IPS DF 6.9 (cell line): ENCODE results near the gene EN2.

Source experiments
- DNase-seq: peaks from one replicate; pipeline ENCODE4 v3.0.0-alpha.2; 2013; ENCODE audit warnings: low read depth, low spot score
- H3K27ac ChIP-seq: one replicate; pipeline ENCODE4 v1.5.1; 2013; ENCODE audit warnings: low read length, control low read depth
- H3K27me3 ChIP-seq: 2 replicates; pipeline ENCODE4 v1.6.1; 2013; ENCODE audit warnings: mild to moderate bottlenecking, low read length; ENCODE audit not compliant: control insufficient read depth, insufficient read depth
- H3K36me3 ChIP-seq: 2 replicates; pipeline ENCODE4 v1.6.1; 2013; ENCODE audit warnings: low read length; ENCODE audit not compliant: control insufficient read depth, insufficient read depth
- H3K4me1 ChIP-seq: 2 replicates; pipeline ENCODE4 v1.6.1; 2013; ENCODE audit warnings: low read length; ENCODE audit not compliant: control insufficient read depth, insufficient read depth
- H3K4me3 ChIP-seq: 2 replicates; pipeline ENCODE4 v1.5.1; 2013; ENCODE audit warnings: mild to moderate bottlenecking, low read length
- H3K9me3 ChIP-seq: 2 replicates; pipeline ENCODE4 v1.6.1; 2013; ENCODE audit warnings: low read length, inconsistent platforms; ENCODE audit not compliant: control insufficient read depth, insufficient read depth
- WGBS: extraction: QIAGEN DNeasy Blood & Tissue Kit; methylation state at CpG from one replicate; pipeline ENCODE4 v1.1.7; 2013; ENCODE audit warnings: mixed read lengths, missing lambda C conversion rate; ENCODE audit not compliant: insufficient read length, insufficient coverage; 5-methylcytosine and 5-hydroxymethylcytosine counted together

EN2 gene

DNA sequence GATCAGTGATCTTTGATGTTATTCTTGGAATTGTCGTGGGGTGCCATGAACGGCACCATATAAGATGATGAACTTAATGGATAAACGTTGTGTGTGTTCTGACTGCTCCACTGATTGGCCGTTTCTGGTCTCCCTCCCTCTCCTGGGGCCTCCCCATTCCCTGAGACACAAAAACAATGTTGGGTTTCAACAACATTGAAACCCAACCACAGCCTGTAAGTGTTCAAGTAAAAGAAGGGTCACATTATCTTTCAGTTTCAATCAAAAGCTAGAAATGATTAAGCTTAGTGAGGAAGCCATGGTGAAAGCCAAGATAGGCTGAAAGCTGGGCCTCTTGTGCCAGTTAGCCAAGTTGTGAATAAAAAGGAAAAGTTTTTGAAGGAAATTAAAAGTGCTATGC lies 19.5 kb downstream of the EN2 start:
- 0 out of 2 replicates have a peak, but pooled peaks cover 2% of the 10 kb centered on the region for H3K4me1 ChIP-seq
- DNase-seq: no peak
- H3K9me3 ChIP-seq: no peaks in the 10 kb centered on the region
- H3K36me3 ChIP-seq: no peaks in the 10 kb centered on the region
- no peak overlapping the region for H3K27ac ChIP-seq
- peaks cover 40% of the 10 kb centered on the region for H3K27me3 ChIP-seq
- H3K4me3 ChIP-seq: no peak overlapping the region
- WGBS: no CpG with 5 or more reads among the region's 4 CpGs

DNA sequence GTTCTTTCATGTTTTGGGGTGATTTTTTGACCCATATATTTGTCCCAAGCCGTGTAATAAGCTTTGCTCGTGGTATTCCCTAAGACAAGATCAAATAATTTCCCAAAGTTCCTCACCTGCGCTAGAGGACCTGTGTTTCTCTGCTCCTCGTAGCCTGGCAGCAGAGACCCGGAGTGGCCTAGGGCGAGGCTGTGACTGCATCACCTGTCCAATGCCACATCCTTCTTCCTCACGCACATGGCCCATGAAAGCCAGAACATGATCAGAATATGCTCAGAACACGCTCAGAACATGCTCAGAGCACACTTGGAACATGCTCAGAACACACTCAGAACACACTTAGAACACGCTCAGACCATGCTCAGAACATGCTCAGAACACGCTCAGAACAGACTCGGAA lies 23.8 kb downstream of the EN2 start:
- Histone ChIP-seq H3K36me3 (no peaks in the 10 kb centered on the region), H3K4me3 (no peak overlapping the region), H3K9me3 (no peaks in the 10 kb centered on the region), H3K27ac (no peak overlapping the region), H3K27me3 (peaks cover 1% of the 10 kb centered on the region; the same call in 1 of the 2 replicates), H3K4me1 (peaks cover 2% of the 10 kb centered on the region; the same call in 1 of the 2 replicates)
- no CpG with 5 or more reads among the region's 11 CpGs for WGBS
- no peak for DNase-seq

DNA sequence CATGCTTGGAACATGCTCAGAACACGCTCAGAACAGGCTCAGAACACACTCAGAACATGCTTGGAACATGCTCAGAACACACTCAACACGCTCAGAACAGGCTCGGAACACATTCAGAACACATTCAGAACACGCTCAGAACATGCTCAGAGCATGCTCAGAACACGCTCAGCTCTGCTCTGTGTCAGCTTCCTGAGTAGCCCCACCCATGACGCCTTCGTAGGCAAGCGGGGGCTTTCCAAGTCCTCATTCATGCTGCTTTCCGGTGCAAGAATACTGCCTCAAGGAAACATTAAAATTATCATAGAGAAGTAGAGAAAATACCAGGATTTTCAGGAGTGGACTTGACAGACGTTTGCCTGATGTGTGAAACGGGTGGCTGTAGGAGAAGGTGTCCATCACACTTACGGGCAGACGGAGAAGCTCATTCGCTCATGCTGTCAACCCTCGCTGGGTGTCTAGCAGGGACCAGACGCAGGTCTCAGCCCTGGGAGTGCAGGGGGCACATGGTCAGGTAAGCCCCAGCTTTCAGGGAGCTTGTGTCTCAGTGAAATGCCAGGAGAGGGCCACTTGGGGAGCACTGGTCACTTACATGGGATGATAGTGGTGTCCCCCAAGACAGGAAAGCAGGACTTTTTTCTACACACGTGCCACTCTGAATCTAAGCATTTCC lies 24.7 kb downstream of the EN2 start:
- H3K4me3 ChIP-seq: no peak overlapping the region
- no CpG with 5 or more reads among the region's 17 CpGs for WGBS
- H3K9me3 ChIP-seq: no peaks in the 10 kb centered on the region
- H3K27me3 ChIP-seq: no peaks in the 10 kb centered on the region; the same call in 1 of the 2 replicates
- no peaks in the 10 kb centered on the region for H3K36me3 ChIP-seq
- H3K27ac ChIP-seq: no peak overlapping the region
- H3K4me1 ChIP-seq: peaks cover 2% of the 10 kb centered on the region; the same call in 1 of the 2 replicates
- no peak for DNase-seq

DNA sequence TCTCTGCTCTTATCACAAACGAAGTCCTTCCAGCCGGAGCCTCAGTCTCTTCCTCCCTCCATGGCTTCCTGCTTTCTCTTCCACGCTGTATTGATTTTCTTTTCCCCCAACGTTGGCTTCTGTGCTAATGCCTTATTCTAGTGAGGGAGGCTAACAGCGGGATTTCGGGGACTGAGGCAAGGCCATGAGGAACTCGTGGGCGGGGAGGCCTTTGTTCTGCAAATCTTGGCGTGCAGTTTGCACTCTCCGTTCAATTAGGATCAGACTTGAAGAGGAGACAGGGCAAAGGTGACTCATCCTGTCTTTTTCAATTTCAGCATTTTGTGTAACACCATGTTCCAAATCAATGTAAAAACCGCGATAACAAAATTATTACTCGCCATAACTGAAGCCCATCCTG lies 25.3 kb downstream of the EN2 start:
- Histone ChIP-seq H3K36me3 (no peaks in the 10 kb centered on the region), H3K4me1 (peaks cover 2% of the 10 kb centered on the region; the same call in 1 of the 2 replicates), H3K27ac (no peak overlapping the region), H3K27me3 (no peaks in the 10 kb centered on the region; the same call in 1 of the 2 replicates), H3K9me3 (no peaks in the 10 kb centered on the region), H3K4me3 (no peak overlapping the region)
- WGBS: no CpG with 5 or more reads among the region's 13 CpGs
- DNase-seq: no peak

DNA sequence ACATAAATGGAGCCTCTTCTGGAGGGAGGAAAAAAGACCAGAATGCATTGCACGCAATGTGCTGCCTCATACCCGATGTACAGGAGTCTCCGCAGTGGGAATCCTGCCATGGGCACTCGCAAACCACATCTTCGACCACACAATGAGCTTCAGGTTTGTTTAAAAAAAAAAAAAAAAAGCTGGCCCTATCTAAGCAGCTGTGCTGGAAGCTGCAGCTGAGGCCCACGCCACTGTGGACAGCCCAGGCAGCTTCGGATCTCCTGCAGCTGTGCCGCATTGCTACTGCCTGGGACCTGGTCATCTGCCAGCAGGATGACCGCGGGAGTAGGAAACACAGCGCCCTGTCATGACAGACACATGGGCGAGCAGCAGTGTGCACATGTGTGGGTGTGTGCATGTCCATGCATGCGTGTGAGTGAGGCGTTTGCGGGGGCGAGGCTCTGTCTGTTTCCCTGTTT lies 26.0 kb downstream of the EN2 start:
- no CpG with 5 or more reads among the region's 16 CpGs for WGBS
- peaks cover 3% of the 10 kb centered on the region; the same call in 1 of the 2 replicates for H3K27me3 ChIP-seq
- H3K9me3 ChIP-seq: no peaks in the 10 kb centered on the region
- DNase-seq: no peak
- no peaks in the 10 kb centered on the region for H3K36me3 ChIP-seq
- no peak overlapping the region for H3K27ac ChIP-seq
- H3K4me1 ChIP-seq: peaks cover 2% of the 10 kb centered on the region; the same call in 1 of the 2 replicates
- no peak overlapping the region; the same call in 1 of the 2 replicates for H3K4me3 ChIP-seq

DNA sequence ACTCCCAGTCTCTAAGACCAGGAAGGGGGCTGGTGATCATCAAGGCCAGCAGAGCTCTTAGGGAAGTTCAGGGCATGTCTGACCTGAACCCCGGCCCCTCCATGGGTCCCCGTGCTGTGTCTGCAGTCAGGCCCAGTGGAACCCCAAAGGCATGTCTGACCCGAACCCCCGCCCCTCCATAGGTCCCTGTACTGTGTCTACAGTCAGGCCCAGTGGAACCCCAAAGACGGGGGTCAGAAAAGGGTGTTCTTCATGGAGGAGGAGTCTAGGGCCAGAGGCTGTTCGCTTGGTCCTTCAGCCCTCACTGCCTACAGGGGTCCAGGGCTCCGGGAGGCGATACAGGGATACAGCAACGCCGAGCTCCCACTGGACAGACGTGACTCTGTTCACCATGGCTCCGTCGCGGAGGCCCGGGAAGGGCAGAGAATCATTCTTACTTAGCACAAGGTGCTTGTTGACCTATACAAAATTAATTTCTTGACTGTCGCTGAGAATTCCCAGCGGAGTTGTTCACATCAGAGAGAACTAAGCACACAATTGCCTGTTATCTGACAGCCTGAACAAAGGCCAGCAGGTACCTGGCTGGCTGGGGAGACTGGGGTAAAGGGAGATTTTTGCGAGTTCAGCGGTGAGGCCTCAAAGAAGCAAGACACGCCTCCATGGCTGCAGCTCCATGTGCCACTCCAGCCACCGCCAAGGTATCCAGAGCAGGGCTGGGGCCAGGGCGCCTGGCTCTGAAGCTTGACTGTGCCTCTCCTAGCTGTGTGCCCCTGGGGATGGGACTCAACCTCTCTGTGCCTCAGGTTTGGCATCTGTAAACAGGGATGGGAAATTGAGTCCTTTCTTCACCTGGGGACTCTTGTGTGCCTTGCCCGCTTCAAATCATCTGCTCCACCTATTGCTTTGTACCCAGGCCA lies 26.8 kb downstream of the EN2 start:
- no peak for DNase-seq
- Histone ChIP-seq H3K36me3 (no peaks in the 10 kb centered on the region), H3K4me3 (no peak overlapping the region), H3K27me3 (peaks cover 8% of the 10 kb centered on the region; the same call in 1 of the 2 replicates), H3K27ac (no peak overlapping the region), H3K9me3 (no peaks in the 10 kb centered on the region), H3K4me1 (peaks cover 2% of the 10 kb centered on the region; the same call in 1 of the 2 replicates)
- WGBS: no CpG with 5 or more reads among the region's 23 CpGs

DNA sequence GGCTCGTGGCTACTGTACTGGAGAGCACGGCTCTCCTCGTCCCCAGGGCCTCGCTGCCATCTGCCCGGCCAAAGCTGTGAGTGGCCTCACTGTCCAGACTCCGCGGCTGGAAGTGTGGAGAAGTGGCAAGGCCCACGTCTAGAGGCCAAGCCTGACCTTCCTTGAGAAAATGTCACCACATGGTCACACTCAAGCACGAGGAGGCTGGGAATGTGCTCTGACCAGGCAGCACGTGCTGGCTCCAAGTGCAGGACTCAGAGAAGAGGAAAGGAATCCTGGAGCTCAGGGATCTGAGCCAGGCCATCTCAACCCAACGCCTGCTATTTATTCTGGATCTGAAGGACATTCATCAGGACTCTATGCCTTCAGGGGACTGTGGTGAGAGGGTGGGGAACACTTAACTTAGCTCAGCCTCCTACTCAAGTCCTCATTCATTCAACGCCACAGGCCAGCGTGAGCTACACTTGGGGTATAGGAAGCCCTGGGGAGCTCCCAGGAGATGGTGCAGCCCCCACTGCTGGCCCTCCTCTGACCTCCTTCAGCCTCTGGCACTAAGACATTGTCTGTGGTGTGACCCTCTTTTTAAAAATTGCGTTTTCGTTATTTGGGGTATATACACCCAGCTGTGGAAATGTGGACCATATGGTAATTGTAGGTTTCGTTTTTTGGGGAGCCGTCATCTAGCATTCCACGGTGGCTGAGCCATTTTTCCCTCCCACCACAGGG lies 29.0 kb downstream of the EN2 start:
- Histone ChIP-seq H3K27me3 (peaks cover 14% of the 10 kb centered on the region; the same call in 1 of the 2 replicates), H3K36me3 (no peaks in the 10 kb centered on the region), H3K4me3 (no peak overlapping the region), H3K27ac (no peak overlapping the region), H3K4me1 (peaks cover 3% of the 10 kb centered on the region; the same call in 1 of the 2 replicates), H3K9me3 (no peaks in the 10 kb centered on the region)
- no peak for DNase-seq
- no CpG with 5 or more reads among the region's 18 CpGs for WGBS

DNA sequence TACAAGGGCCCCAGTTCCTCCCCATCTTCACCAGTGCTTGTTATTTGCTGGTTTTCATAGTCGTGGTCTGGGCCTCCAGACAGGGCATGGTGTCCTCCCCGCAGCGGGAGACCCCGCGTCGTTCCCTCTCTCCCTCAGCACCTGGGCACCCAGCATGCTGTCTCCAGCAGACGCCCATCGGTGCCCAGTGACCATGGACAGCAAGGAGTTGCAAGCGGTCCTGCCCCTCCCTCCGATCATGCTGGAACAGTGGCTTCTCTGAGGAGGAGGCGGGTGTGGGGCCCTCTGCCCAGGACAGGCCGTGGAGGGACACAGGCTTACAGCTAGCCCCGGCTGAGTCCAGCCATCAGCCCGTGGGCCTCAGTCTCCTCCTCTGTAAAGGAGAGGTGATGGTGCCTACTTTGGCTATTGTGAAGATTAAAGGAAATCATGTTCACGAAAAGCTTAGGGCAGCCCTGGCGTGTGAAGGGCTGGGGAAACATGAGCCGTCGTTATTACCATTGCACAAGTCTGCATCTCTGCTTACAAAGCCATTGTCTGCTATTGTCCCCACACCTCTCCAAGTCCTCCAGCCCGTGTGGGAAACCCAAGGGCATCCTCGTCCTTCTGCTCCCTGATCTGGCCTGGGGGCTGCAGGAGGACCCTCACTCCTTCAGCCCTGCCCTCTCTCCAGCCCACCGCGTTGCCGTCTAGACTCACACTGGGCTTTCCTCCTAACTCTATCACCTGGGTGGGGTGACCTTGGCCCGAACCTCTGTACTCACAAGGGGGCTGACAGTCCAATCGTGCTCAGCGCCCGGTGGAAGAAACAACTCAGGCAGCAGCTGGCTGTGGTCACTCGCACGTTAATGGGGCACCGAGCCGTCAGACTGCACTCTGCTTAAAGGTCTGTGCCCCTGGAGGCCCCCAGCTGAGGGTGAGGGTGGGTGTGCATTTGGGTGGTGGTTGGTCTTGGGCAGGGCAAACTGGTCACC lies 29.9 kb downstream of the EN2 start:
- Histone ChIP-seq H3K4me1 (peaks cover 3% of the 10 kb centered on the region; the same call in 1 of the 2 replicates), H3K9me3 (no peaks in the 10 kb centered on the region), H3K4me3 (no peak overlapping the region), H3K36me3 (no peaks in the 10 kb centered on the region), H3K27me3 (peaks cover 17% of the 10 kb centered on the region; the same call in 1 of the 2 replicates), H3K27ac (no peak overlapping the region)
- WGBS: no CpG with 5 or more reads among the region's 31 CpGs
- no peak for DNase-seq

DNA sequence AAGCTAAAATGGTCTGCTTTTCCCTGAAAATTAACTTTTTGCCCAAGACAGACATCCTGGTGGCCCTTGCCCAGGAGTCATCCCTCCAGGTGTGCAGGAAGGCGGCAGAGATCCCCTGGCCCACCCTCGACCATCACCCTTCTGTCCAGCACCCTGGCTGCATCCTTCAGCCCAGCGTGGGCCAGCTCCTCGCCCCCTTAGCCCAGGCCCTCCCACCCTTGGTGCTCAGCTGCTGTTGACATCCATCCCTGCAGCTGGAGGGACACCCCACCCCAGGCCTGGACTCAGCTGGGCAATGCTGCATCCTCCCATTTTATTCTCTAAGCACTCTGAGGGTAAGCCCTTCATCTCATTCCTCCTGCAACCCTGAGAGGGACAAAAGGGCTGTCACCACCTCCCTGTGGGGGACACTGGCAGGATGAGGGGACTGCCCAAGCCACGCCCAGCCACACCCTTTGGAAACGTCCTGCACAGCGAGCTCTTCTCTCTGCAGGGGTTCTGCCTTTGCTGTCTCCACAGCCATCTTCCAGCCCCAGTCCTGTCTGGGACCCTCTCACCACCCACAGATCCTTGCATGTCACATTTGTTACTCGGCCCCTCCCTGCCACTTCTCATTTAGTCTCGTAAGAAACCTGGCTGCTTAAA lies 30.7 kb downstream of the EN2 start:
- no peaks in the 10 kb centered on the region for H3K36me3 ChIP-seq
- no peak for DNase-seq
- peaks cover 20% of the 10 kb centered on the region; the same call in 1 of the 2 replicates for H3K27me3 ChIP-seq
- H3K4me3 ChIP-seq: no peak overlapping the region
- no peak overlapping the region for H3K27ac ChIP-seq
- H3K9me3 ChIP-seq: no peaks in the 10 kb centered on the region
- no CpG with 5 or more reads among the region's 9 CpGs for WGBS
- peaks cover 3% of the 10 kb centered on the region; the same call in 1 of the 2 replicates for H3K4me1 ChIP-seq
